ENCODE measurements around the gene CRADD.
"Not testable (repeated sequence)": the region's sequence is repeated elsewhere in the genome, so short reads cannot be mapped to it uniquely, and the experiment has no call there.

Gene CRADD

DNA sequence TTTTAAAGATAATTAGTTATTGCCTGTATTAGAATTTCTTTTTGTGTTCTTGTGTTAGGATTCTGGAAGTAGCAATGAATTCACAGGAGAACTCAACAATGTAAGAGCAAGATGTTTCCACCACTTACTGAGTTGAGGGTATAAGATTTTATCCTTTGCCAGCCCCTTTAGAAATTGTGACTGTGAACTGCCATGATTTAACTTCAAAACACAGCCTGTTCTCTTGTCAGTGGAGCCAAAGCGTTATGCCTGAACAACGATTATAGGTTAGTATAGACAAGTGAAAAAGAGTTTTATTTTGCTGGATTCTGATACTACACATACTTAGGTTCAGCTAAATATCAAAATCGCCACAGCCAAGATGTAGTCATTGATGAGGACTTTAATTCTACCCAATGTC is 101.6 kb downstream of the CRADD start:
- no peak for TF ChIP-seq CTCF (IDR thresholded peaks at IDR 0.05; ENCODE audit: low read depth, low read length, missing control alignments)
- no peak for DNase-seq (ENCODE audit: low read depth)
- in situ Hi-C loops (cut with HindIII; ENCODE audit: low sequenced_read_pairs), result no loop called here
- H3K4me3 ChIP-seq (ENCODE audit: low read depth, low read length), result no peak overlapping the region

DNA sequence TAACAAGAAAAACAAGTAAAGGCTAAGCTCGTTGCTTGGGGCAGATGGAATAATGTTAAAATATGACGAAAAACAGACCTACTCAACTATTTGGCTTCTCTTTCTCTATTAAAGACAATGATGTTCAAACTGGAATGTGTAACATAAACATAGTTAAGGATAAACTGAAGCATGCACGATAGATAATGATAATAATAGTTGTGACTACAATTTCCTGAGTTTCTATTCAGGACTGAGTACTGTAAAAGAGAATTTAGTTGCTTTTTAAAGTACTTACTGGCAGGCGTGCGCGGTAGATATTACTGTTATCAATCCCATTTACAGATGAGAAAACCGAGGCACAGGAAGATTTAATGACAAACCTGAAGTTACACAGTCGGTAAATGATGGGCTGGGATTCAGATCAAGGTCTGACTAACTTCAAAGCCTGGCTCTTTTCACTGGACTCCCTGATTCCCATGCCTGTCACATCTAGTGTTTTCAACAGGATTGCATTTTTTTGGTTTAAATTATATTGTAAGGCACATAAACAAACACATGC is 103.0 kb downstream of the CRADD start:
- in situ Hi-C loops (cut with HindIII; ENCODE audit: low sequenced_read_pairs), result no loop called here
- H3K4me3 ChIP-seq (ENCODE audit: low read depth, low read length), result no peak overlapping the region
- TF ChIP-seq CTCF (IDR thresholded peaks at IDR 0.05; ENCODE audit: low read depth, low read length, missing control alignments), result no peak
- DNase-seq (ENCODE audit: low read depth), result no peak

DNA sequence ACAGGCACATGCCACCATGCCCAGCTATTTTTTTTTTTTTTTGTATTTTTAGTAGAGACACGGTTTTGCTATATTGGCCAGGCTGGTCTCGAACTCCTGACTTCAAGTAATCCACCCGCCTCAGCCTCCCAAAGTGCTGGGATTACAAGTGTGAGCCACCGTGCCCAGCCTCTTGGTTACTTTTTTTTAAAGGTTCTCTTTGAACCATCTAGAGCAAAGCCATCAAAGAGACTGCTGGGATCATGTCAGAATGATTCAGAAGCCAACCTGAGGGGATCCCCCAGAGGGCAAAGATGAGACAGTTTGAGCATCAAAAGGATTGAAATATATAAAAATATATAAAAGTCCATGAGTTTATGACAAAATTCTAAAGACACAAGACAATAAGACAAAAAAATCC is 103.7 kb downstream of the CRADD start:
- in situ Hi-C loops (cut with HindIII; ENCODE audit: low sequenced_read_pairs); DNase-seq (ENCODE audit: low read depth): not testable (repeated sequence)

DNA sequence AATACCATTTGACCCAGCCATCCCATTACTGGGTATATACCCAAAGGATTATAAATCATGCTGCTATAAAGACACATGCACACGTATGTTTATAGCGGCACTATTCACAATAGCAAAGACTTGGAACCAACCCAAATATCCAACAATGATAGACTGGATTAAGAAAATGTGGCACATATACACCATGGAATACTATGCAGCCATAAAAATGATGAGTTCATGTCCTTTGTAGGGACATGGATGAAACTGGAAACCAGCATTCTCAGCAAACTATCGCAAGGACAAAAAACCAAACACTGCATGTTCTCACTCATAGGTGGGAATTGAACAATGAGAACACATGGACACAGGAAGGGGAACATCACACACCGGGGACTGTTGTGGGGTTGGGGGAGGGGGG is 104.8 kb downstream of the CRADD start:
- DNase-seq (ENCODE audit: low read depth); H3K4me3 ChIP-seq (ENCODE audit: low read depth, low read length); in situ Hi-C loops (cut with HindIII; ENCODE audit: low sequenced_read_pairs): not testable (repeated sequence)

More for the DNA sequence above, 103.7 kb downstream of the CRADD start:
- not testable (repeated sequence) for H3K4me3 ChIP-seq (ENCODE audit: low read depth, low read length)

DNA sequence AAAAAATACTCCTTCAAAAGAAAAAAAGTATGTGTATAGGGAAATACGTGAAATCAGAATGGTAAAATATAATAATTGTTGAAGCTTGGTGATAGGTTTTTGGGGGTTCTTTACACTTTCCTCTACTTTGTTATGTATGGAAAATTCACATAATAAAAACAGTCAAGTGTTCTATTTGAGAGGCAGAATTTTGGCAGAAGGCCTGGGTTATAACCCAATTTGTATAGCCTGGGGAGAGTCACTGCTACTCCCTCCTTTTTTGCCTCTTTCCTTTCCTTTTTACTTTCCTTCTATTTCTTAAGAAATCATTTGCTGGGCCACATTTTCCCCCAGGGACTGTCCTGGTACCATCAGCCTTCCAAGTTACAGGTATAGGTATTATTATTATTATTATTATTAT is 105.7 kb downstream of the CRADD start:
- no peak overlapping the region for H3K4me3 ChIP-seq (ENCODE audit: low read depth, low read length)
- TF ChIP-seq CTCF (IDR thresholded peaks at IDR 0.05; ENCODE audit: low read depth, low read length, missing control alignments), result no peak
- no peak for DNase-seq (ENCODE audit: low read depth)
- in situ Hi-C loops (cut with HindIII; ENCODE audit: low sequenced_read_pairs), result no loop called here

DNA sequence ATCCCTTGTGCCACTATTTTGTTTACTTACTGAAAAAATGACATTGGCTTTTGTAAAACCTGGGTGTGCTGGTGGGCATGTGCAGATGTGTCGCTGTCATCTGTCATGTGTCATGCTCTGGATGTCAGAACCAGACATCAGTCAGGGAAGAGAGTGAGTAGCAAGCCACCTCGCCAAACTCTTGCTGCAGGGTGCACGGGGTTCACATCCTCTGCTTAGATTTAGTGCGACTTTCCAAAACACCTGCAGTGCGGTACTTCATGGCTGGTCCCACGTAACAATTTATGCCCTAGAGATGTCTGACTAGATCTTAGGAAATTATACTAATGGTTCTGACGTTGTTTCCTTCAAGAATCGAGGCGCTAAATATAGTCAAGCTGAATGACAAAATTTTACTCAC is 106.7 kb downstream of the CRADD start:
- no peak overlapping the region for H3K4me3 ChIP-seq (ENCODE audit: low read depth, low read length)
- no peak for TF ChIP-seq CTCF (IDR thresholded peaks at IDR 0.05; ENCODE audit: low read depth, low read length, missing control alignments)
- in situ Hi-C loops (cut with HindIII; ENCODE audit: low sequenced_read_pairs), result no loop called here
- DNase-seq (ENCODE audit: low read depth), result no peak

GRCh38 chr12:93784339-93785086 is 107.3 kb downstream of the CRADD start:
- peak; percentile 67 for DNase-seq (ENCODE audit: low read depth)
- no peak for TF ChIP-seq CTCF (IDR thresholded peaks at IDR 0.05; ENCODE audit: low read depth, low read length, missing control alignments)
- in situ Hi-C loops (cut with HindIII; ENCODE audit: low sequenced_read_pairs), result no loop called here
- H3K4me3 ChIP-seq (ENCODE audit: low read depth, low read length), result no peak overlapping the region

Measured in astrocyte of the cerebellum (primary cell).